Keratinocyte (primary cell): ENCODE measurements around the gene RETREG1. TPM values are rescaled to one million over a fixed set of nuclear protein-coding genes. Genes with fewer than 3 reads are reported as not detected.
A peak's percentile ranks its signal among the peaks of the same experiment; 100 is the strongest.

Source experiments
- DNase-seq: peaks from one replicate; pipeline ENCODE4 v3.0.0-alpha.2; 2011; ENCODE audit warnings: low read depth, missing footprints, low spot score
- FAIRE-seq: peaks from 2 replicates; lab custom pipeline; 2011; peaks lifted over from hg19 to GRCh38; lab: Jason Lieb, UNC
- H2AFZ ChIP-seq: 2 replicates; pipeline ENCODE4 v1.6.0; 2012; ENCODE audit warnings: low read length, control low read depth, inconsistent platforms; ENCODE audit not compliant: control insufficient read depth
- H3K27ac ChIP-seq: 2 replicates; pipeline ENCODE4 v1.5.1; 2011; ENCODE audit warnings: low read length; ENCODE audit not compliant: control insufficient read depth, insufficient read depth
- H3K27me3 ChIP-seq: 3 replicates; pipeline ENCODE4 v1.6.0; 2011; ENCODE audit warnings: low read length; ENCODE audit not compliant: control insufficient read depth, insufficient read depth; ENCODE audit errors: extremely low read depth
- H3K36me3 ChIP-seq, 2 experiments: 2 replicates in 1 of 2; 3 replicates in 1 of 2; pipeline ENCODE4 v1.5.1; 2011; ENCODE audit warnings: low read length in 2 of 2, mild to moderate bottlenecking in 1 of 2; ENCODE audit not compliant: control insufficient read depth in 2 of 2, insufficient read depth in 2 of 2; ENCODE audit errors: extremely low read depth in 1 of 2
- H3K4me1 ChIP-seq: 3 replicates; pipeline ENCODE4 v1.5.1; 2011; ENCODE audit warnings: low read length; ENCODE audit not compliant: control insufficient read depth, insufficient read depth; ENCODE audit errors: extremely low read depth
- H3K4me2 ChIP-seq: 3 replicates; pipeline ENCODE4 v1.6.0; 2011; ENCODE audit warnings: low read depth, low read length; ENCODE audit not compliant: control insufficient read depth, insufficient read depth; ENCODE audit errors: extremely low read depth
- H3K4me3 ChIP-seq, 3 experiments: fragments of 200-600 bp in 1 of 3; sonication (generic) in 1 of 3; 2 replicates in 2 of 3; 3 replicates in 1 of 3; pipeline ENCODE4 v1.5.1; 2011 to 2016; ENCODE audit warnings: low read length in 3 of 3, mild to moderate bottlenecking in 3 of 3, control low read depth in 2 of 3, inconsistent platforms in 1 of 3, low read depth in 1 of 3, mixed read lengths in 1 of 3, mixed run types in 1 of 3, moderate library complexity in 1 of 3; ENCODE audit not compliant: control insufficient read depth in 2 of 3, insufficient read depth in 2 of 3; ENCODE audit errors: extremely low read depth in 1 of 3
- H3K79me2 ChIP-seq: 2 replicates; pipeline ENCODE4 v1.6.0; 2012; ENCODE audit warnings: low read length; ENCODE audit not compliant: control insufficient read depth, insufficient read depth
- H3K9ac ChIP-seq: 3 replicates; pipeline ENCODE4 v1.6.0; 2011; ENCODE audit warnings: low read length; ENCODE audit not compliant: control insufficient read depth, insufficient read depth; ENCODE audit errors: extremely low read depth
- H3K9me1 ChIP-seq: 3 replicates; pipeline ENCODE4 v1.6.0; 2011; ENCODE audit warnings: low read length; ENCODE audit not compliant: control insufficient read depth, insufficient read depth; ENCODE audit errors: extremely low read depth
- H3K9me3 ChIP-seq: 2 replicates; pipeline ENCODE4 v1.5.1; 2012; ENCODE audit warnings: low read depth, low read length; ENCODE audit not compliant: control insufficient read depth
- H4K20me1 ChIP-seq: 3 replicates; pipeline ENCODE4 v1.6.0; 2011; ENCODE audit warnings: low read length; ENCODE audit not compliant: control insufficient read depth, insufficient read depth; ENCODE audit errors: extremely low read depth
- CTCF ChIP-seq, 3 experiments: IDR thresholded peaks in 1 of 3; conservative IDR thresholded peaks in 1 of 3; optimal IDR thresholded peaks in 1 of 3; 2 replicates in 2 of 3; 3 replicates in 1 of 3; pipeline versions ENCODE3 to v1.5.1; 2011; ENCODE audit warnings: low read length in 3 of 3, mild to moderate bottlenecking in 3 of 3, moderate library complexity in 2 of 3, control low read depth in 1 of 3, inconsistent platforms in 1 of 3; ENCODE audit not compliant: insufficient read depth in 2 of 3; ENCODE audit errors: extremely low read depth in 1 of 3
- EZH2 ChIP-seq: IDR thresholded peaks from one replicate; pipeline ENCODE4 v1.6.1; 2012; ENCODE audit warnings: inconsistent platforms, mild to moderate bottlenecking, low read length, moderate library complexity
- dilution Hi-C: fragments of 300-500 bp; cut with MboI; formaldehyde crosslinking; loops from one replicate; pipeline ENCODE4 v1.7.0; 2020; ENCODE audit warnings: low sequenced_read_pairs; ENCODE audit not compliant: extremely low pct_ligation_motif_present
- polyA plus RNA-seq, 5 experiments: library from polyadenylated mRNA; depleted of rRNA in 3 of 5; stranded (reverse) in 3 of 5; stranded (forward) in 1 of 5; unstranded in 1 of 5; fragments of >200 nt; gene quantifications; 1 replicate in 1 of 5; 2 replicates in 3 of 5; 3 replicates in 1 of 5; pipeline versions ENCODE4 v1.2.1 to v1.2.3, GENCODE V29; 2011 to 2012; ENCODE audit warnings: missing spikeins in 2 of 5, low read depth in 1 of 5, low replicate concordance in 1 of 5

RETREG1 gene
- polyA plus RNA-seq, 1 donor (not counting 4 experiments of a cell fraction or from before 2014, with no cell fraction given) = 7.4 TPM

DNA sequence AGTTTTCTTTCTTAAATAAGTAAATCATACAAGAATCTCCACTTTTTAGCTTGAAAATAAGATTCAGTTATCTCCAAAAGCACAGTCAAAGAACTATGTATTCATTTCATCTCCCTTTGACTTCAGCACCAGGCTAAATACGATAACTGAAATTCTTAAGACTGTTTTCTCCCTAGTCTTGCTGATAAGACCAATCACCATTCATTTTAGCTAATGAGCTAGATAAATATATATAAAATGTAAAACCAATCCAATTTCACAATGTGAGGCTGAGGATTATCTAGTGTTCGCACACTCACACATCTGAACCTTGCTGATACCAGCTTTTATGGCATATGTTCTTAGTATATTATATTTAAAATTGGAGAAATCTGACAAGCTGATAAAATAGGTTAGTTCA lies 133.9 kb downstream of the RETREG1 start:
- H3K4me2 ChIP-seq = no peak overlapping the region
- no peaks in the 10 kb centered on the region for H3K9me1 ChIP-seq
- no peak for DNase-seq
- no peaks in the 10 kb centered on the region for H4K20me1 ChIP-seq
- no peak for FAIRE-seq
- H3K4me1 ChIP-seq = peaks cover 14% of the 10 kb centered on the region
- no peak for TF ChIP-seq EZH2
- TF ChIP-seq CTCF (optimal IDR thresholded peaks at IDR 0.05 in 1 of 3, IDR thresholded peaks at IDR 0.05 in 1 of 3, conservative IDR thresholded peaks at IDR 0.05 in 1 of 3; ENCODE audit: extremely low read depth in 1 of 3, insufficient read depth in 2 of 3, low read length in 3 of 3) = no peak
- H2AFZ ChIP-seq = no peak overlapping the region
- no peak overlapping the region for H3K9ac ChIP-seq
- H3K79me2 ChIP-seq = no peaks in the 10 kb centered on the region
- H3K9me3 ChIP-seq = no peaks in the 10 kb centered on the region
- no peaks in the 10 kb centered on the region for H3K36me3 ChIP-seq
- H3K27me3 ChIP-seq = no peaks in the 10 kb centered on the region
- dilution Hi-C loops = no loop called here
- H3K4me3 ChIP-seq = no peak overlapping the region
- no peak overlapping the region for H3K27ac ChIP-seq

- no peak for DNase-seq
- Histone ChIP-seq H2AFZ (no peak overlapping the region), H3K4me3 (no peak overlapping the region), H3K27me3 (no peaks in the 10 kb centered on the region), H3K9me1 (no peaks in the 10 kb centered on the region), H3K4me2 (no peak overlapping the region), H3K27ac (no peak overlapping the region), H3K9me3 (no peaks in the 10 kb centered on the region), H3K36me3 (no peaks in the 10 kb centered on the region), H3K4me1 (peaks cover 14% of the 10 kb centered on the region), H3K79me2 (no peaks in the 10 kb centered on the region), H4K20me1 (no peaks in the 10 kb centered on the region), H3K9ac (no peak overlapping the region)
- FAIRE-seq = peak; percentile 26
- dilution Hi-C loops = no loop called here
- no peak for TF ChIP-seq EZH2
Observed at GRCh38 chr5:16480821-16481538, 135.8 kb downstream of the RETREG1 start.
